Hepatocyte (in vitro differentiated cells): Measurements from ENCODE around the gene SHROOM2.

ENCODE experiments used
- EZH2 ChIP-seq: fragments of 200-600 bp; sonication (generic); IDR thresholded peaks from 2 replicates; pipeline ENCODE4 v1.6.1; 2016; ENCODE audit warnings: antibody characterized with exemption, mild to moderate bottlenecking, borderline replicate concordance
- EZH2phosphoT487 ChIP-seq: fragments of 200-600 bp; sonication (generic); IDR thresholded peaks from one replicate; pipeline ENCODE4 v1.6.1; 2018; ENCODE audit warnings: antibody characterized with exemption, mild to moderate bottlenecking, low read depth, moderate library complexity; ENCODE audit not compliant: unreplicated experiment, severe bottlenecking
- TF ChIP-seq, protein P1 (sequence below): fragments of 200-600 bp; sonication (generic); IDR thresholded peaks from 2 replicates; pipeline ENCODE4 v1.5.1; 2016; ENCODE audit warnings: antibody characterized with exemption, mild to moderate bottlenecking; ENCODE audit not compliant: poor library complexity

DNA sequence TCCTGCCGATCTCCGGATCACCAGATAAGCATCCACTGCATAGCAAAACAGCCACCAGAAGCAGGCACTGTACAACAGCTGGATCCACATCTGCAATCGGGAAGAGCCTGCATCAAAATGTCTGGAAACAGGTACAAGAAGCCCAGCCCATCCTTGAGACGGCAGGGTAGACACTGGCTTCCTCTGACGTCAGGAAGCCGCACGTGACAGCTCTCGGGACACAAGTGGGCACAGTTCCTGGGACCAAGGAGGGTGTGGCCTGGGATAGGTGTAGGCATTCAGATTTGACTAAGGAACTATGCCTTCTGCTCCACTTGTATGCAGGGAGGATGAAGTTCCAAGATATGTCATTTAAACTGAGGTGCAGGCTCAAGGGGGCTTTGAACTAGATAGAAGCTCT is 26.9 kb upstream of the SHROOM2 start:
- TF ChIP-seq, protein P1, sequence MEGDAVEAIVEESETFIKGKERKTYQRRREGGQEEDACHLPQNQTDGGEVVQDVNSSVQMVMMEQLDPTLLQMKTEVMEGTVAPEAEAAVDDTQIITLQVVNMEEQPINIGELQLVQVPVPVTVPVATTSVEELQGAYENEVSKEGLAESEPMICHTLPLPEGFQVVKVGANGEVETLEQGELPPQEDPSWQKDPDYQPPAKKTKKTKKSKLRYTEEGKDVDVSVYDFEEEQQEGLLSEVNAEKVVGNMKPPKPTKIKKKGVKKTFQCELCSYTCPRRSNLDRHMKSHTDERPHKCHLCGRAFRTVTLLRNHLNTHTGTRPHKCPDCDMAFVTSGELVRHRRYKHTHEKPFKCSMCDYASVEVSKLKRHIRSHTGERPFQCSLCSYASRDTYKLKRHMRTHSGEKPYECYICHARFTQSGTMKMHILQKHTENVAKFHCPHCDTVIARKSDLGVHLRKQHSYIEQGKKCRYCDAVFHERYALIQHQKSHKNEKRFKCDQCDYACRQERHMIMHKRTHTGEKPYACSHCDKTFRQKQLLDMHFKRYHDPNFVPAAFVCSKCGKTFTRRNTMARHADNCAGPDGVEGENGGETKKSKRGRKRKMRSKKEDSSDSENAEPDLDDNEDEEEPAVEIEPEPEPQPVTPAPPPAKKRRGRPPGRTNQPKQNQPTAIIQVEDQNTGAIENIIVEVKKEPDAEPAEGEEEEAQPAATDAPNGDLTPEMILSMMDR, result no peak
- TF ChIP-seq EZH2 (no peak), EZH2phosphoT487 (no peak)
